Measurements from ENCODE around the gene ECD.

GRCh38 chr10:73092830-73093229, 75.0 kb downstream of the ECD start:
- TF ChIP-seq TAF1 (IDR thresholded peaks at IDR 0.05; ENCODE audit: borderline replicate concordance, low read depth, low read length) (no peak), POLR2A (IDR thresholded peaks at IDR 0.05; ENCODE audit: low read depth, low read length) (no peak)

Data from GM12892 (cell line).